ENCODE measurements around the gene ZCWPW2. TPM values are rescaled to one million over a fixed set of nuclear protein-coding genes. Genes with fewer than 3 reads are reported as not detected.

The ZCWPW2 gene, protein sequence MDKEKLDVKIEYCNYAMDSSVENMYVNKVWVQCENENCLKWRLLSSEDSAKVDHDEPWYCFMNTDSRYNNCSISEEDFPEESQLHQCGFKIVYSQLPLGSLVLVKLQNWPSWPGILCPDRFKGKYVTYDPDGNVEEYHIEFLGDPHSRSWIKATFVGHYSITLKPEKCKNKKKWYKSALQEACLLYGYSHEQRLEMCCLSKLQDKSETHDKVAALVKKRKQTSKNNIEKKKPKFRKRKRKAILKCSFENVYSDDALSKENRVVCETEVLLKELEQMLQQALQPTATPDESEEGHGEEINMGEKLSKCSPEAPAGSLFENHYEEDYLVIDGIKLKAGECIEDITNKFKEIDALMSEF
- total RNA-seq, result 1 to 10 TPM in 1 of 4 donors, under 1 TPM in 3; 0.38 to 1.3 (median 0.70) TPM

DNA sequence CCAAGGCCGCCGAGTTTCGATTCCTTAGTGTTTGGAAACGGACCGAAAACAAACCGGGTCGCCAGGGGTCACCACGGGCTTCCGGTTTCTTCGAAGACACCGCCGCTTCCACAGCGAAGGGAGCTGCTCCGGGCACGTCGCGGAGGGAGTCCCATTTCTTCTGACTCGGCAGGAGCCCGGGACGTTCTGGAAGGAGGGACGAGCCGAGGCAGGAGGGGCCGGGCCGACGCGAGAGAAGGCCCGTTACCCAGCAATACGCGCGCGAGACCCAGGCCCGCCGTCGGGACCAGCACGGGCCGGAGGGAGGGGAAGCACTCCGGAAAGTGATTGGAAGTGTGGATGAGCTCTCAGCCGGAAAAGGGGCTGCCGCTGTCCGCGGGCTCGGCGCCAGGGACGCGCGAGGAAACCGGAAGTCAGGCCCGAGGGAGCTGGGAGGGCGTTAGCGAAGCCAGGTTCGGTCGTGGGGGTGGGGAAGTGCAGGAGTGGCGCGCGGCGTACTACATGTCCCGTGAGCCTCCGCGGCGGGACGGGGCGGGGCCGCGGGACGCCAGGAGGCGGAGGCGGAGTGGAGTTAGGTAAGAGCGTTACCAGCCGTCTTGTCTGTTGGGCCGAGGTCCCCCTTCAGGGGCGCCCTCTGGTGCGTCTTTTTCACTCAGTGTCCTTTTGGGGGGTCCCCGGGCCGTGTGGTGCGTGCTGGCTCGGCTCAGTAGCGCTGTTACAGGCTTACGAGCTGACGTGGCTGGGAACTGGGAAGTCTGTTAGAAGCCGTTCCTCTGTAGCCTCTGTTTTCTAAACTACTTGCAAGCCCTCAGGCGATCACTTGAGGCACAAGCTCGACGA, at the start of gene ZCWPW2, which contains the start of gene AZI2:
Gene ZCWPW2, plus strand, starts transcription at position 93 of the 840 bp plus-strand sequence. CDS start 64,348 bp downstream, outside the sequence.
Gene AZI2, minus strand, starts transcription at position 196 of the 840 bp plus-strand sequence. CDS start 8,207 bp downstream, outside the sequence.
- TF ChIP-seq, protein P1, sequence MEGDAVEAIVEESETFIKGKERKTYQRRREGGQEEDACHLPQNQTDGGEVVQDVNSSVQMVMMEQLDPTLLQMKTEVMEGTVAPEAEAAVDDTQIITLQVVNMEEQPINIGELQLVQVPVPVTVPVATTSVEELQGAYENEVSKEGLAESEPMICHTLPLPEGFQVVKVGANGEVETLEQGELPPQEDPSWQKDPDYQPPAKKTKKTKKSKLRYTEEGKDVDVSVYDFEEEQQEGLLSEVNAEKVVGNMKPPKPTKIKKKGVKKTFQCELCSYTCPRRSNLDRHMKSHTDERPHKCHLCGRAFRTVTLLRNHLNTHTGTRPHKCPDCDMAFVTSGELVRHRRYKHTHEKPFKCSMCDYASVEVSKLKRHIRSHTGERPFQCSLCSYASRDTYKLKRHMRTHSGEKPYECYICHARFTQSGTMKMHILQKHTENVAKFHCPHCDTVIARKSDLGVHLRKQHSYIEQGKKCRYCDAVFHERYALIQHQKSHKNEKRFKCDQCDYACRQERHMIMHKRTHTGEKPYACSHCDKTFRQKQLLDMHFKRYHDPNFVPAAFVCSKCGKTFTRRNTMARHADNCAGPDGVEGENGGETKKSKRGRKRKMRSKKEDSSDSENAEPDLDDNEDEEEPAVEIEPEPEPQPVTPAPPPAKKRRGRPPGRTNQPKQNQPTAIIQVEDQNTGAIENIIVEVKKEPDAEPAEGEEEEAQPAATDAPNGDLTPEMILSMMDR (IDR thresholded peaks at IDR 0.05; ENCODE audit: low read depth), result no peak

DNA sequence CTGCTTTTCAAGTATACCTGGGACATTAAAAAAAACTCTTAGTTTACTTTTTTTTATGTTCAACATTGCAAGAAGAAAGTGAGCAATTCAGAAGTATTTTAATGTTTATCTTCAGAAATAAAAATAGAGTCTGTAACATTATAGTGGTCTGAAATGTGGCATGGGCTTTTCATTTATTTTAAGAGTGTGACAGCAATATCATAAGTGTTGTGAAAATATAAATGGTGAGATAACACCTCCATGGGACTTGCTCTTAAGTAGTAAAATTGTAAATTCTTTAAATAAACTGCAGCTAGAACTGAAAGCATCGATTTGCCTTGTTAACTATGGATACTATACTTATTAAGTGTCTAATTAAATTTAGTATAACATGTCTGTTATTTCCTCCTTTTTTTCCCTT, 48.8 kb upstream of the ZCWPW2 start:
- TF ChIP-seq, protein P1 (IDR thresholded peaks at IDR 0.05; ENCODE audit: low read depth), result no peak

DNA sequence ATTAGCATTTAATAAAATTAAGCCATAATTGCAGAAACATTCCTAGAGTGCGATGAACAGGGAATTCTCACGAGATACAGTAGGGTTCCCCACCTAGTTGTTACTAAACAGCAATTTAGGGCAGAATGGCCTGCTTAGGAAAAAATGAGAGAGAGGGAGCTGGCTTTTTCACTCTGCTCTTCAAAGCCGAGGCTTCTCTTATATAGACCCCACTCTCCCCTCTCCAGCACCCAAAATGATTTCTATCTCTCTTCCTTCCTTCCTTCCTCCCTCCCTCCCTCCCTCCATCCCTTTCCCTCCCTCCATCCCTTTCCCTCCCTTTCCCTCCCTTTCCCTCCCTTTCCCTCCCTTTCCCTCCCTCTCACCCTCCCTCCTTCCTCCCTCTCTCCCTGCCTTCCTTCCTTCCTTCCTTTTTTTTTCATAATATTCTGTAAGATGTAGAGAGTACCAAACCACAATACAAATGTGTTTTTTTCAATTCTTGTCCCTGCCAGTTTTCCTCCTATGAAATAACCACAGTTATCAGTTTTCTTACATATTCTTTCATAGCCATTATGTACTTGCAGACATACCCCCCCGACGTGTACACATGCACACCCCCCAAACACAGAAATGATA, 48.1 kb upstream of the ZCWPW2 start:
- TF ChIP-seq, protein P1 (IDR thresholded peaks at IDR 0.05; ENCODE audit: low read depth), result no peak

DNA sequence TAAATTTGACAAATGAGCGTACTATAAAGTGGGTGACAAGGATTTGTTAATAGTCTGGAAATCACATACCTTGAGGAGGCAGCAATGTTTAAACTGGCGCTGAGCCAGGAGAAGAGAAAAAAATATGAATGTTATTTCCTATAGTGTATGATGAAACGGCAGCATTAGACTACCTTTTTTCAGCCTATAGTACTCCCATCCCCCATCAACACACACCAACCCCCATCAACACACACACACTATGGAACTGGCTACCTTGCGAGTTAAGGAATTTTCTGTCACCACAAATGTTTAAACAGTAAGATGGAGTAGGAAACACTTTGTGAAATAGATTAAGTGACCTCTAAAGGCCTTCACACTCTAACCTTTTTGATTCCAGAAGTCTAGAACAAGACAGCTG, 46.8 kb upstream of the ZCWPW2 start:
- TF ChIP-seq, protein P1 (IDR thresholded peaks at IDR 0.05; ENCODE audit: low read depth), result no peak

DNA sequence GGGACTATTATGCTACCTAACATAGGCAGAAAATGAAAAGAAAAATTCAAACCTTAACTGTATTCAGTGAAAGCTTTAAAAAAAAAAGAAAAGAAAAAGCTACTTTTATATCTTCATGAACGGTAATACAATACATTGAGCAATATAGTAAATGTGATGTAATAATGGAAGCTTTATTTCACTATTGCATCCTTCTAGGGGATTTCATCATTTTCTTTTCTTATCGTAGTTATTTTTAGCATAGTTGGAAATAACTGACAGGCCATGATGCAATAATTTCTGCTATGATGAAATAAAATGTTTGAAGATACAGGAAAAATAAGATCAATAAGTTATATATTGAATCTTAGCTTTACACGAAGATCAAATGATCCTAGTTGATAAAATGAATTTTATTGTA, 40.3 kb upstream of the ZCWPW2 start:
- TF ChIP-seq, protein P1 (IDR thresholded peaks at IDR 0.05; ENCODE audit: low read depth), result no peak

DNA sequence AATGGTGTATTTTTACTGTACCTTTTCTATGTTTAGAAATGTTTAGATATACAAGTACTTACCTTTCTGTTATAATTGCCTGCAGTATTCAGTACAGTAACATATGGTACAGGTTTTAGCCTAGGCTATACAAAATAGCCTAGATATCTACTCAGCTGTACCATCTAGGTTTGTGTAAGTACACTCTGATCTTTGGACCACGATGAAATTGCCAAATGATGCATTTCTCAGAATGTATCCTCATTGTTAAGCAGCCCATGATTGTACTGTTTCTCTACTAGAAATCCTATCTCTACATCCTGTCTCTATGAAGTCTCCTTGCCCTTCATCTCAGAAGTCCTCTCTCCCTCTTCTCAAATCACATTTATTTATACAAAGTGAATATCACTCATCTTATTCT, 32.8 kb upstream of the ZCWPW2 start:
- TF ChIP-seq, protein P1 (IDR thresholded peaks at IDR 0.05; ENCODE audit: low read depth), result no peak
